Kidney (tissue), 14 donors: ENCODE data around the gene KIAA0040. TPM values are rescaled to one million over a fixed set of nuclear protein-coding genes. Genes with fewer than 3 reads are reported as not detected.

Source experiments
- DNase-seq, 5 donors: peaks; one replicate each; pipeline ENCODE4 v3.0.0-alpha.2; 2013 to 2020
- FAIRE-seq: peaks from 2 replicates; lab custom pipeline; 2012; peaks lifted over from hg19 to GRCh38; lab: Jason Lieb, UNC
- H3K27ac ChIP-seq, 2 donors: one replicate each; pipeline ENCODE4 v1.7.0; 2013; ENCODE audit warnings: low read depth in 2 of 2, low read length in 2 of 2, inconsistent platforms in 1 of 2
- H3K27me3 ChIP-seq: one replicate; pipeline ENCODE4 v1.7.1; 2013; ENCODE audit warnings: low read length, inconsistent platforms; ENCODE audit not compliant: control insufficient read depth, insufficient read depth
- H3K36me3 ChIP-seq, 3 donors: one replicate each; pipeline versions ENCODE4 v1.7.0 to v1.7.1; 2013; ENCODE audit warnings: low read length in 3 of 3, control low read depth in 1 of 3, inconsistent platforms in 1 of 3; ENCODE audit not compliant: insufficient read depth in 3 of 3, control insufficient read depth in 2 of 3
- H3K4me1 ChIP-seq, 3 donors: one replicate each; pipeline versions ENCODE4 v1.7.0 to v1.7.1; 2013; ENCODE audit warnings: low read length in 3 of 3, inconsistent platforms in 1 of 3, low read depth in 1 of 3; ENCODE audit not compliant: control insufficient read depth in 2 of 3, insufficient read depth in 2 of 3
- H3K4me3 ChIP-seq, 3 donors: one replicate each; pipeline versions ENCODE4 v1.7.0 to v1.8.1; 2013; ENCODE audit warnings: low read length in 3 of 3, control low read depth in 1 of 3, inconsistent platforms in 1 of 3
- H3K9ac ChIP-seq, 3 donors: one replicate each; pipeline versions ENCODE4 v1.7.0 to v1.7.1; 2013; ENCODE audit warnings: low read length in 3 of 3, control low read depth in 1 of 3, inconsistent platforms in 1 of 3
- H3K9me3 ChIP-seq, 3 donors: one replicate each; pipeline versions ENCODE4 v1.7.0 to v1.7.1; 2013; ENCODE audit warnings: low read length in 3 of 3, control low read depth in 1 of 3, inconsistent platforms in 1 of 3; ENCODE audit not compliant: control insufficient read depth in 2 of 3, insufficient read depth in 1 of 3
- intact Hi-C: fragments of 100-400 bp; cut with DNase I; formaldehyde crosslinking; loops from one replicate; pipeline ENCODE4 v1.11.1; 2022
- polyA plus RNA-seq: library from polyadenylated mRNA; stranded (reverse); fragments of 350-450 nt; fragmentation: Illumina TruSeq; extraction: RNeasy Lipid Tissue Mini Kit (QIAGEN cat#74804); gene quantifications from one replicate; pipeline ENCODE4 v1.2.3, GENCODE V29; 2014; ENCODE audit warnings: low read depth, low replicate concordance; ENCODE audit not compliant: insufficient read depth
- total RNA-seq: library from RNA; stranded (reverse); fragmentation: NEBNext Ultra II Directional; extraction: Animal tissue kit (Norgen Biotek cat#: 25700); gene quantifications from one replicate; pipeline ENCODE4 v1.2.1, GENCODE V29; 2021
- TF ChIP-seq, protein P1 (sequence below): IDR thresholded peaks from 3 replicates; pipeline ENCODE4 v1.5.1; 2012; ENCODE audit warnings: mild to moderate bottlenecking, moderate library complexity, borderline replicate concordance; ENCODE audit not compliant: insufficient read depth; ENCODE audit errors: extremely low read depth
- donor health status: control.
- donor health status: control.
- donor health status: control.
- donor health status: control.
- donor health status: control.
- donor health status: DM: yes; HTN: yes; CAD: no.
- donor health status: Normal renal cell carcinoma (clear cell type).

KIAA0040 gene
- total and polyA plus RNA-seq, 2 donors from 2014 or later, result 20.0 to 34.1 TPM

DNA sequence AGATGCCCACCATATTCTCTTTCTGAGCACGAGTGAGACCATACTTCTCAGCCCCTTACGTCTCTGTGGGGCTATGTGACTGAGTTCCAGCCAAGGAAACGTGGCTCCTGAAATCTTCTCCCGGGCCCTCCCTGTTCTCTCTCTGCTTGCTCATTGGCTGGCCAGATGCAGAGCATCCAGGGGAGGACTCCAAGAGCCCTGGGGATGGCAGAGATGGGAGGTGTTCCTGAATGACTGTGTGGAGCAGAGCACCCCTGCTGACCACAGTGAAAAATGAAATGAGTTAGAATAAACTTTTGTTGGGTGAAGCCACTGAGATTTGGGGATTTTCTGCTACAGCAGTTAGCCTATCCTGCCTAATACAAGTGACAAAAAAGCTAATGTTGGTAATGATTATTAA lies 23.8 kb downstream of the KIAA0040 start:
- Histone ChIP-seq H3K36me3 (peaks cover 0 to 21% (median 17%) of the 10 kb centered on the region in 3 donors), H3K27ac (no peak overlapping the region), H3K27me3 (no peaks in the 10 kb centered on the region), H3K4me3 (no peak overlapping the region), H3K4me1 (no peaks in the 10 kb centered on the region), H3K9me3 (no peaks in the 10 kb centered on the region), H3K9ac (no peak overlapping the region)
- DNase-seq (no peak), FAIRE-seq (no peak)
- intact Hi-C loops, result no loop called here
- TF ChIP-seq, protein P1, sequence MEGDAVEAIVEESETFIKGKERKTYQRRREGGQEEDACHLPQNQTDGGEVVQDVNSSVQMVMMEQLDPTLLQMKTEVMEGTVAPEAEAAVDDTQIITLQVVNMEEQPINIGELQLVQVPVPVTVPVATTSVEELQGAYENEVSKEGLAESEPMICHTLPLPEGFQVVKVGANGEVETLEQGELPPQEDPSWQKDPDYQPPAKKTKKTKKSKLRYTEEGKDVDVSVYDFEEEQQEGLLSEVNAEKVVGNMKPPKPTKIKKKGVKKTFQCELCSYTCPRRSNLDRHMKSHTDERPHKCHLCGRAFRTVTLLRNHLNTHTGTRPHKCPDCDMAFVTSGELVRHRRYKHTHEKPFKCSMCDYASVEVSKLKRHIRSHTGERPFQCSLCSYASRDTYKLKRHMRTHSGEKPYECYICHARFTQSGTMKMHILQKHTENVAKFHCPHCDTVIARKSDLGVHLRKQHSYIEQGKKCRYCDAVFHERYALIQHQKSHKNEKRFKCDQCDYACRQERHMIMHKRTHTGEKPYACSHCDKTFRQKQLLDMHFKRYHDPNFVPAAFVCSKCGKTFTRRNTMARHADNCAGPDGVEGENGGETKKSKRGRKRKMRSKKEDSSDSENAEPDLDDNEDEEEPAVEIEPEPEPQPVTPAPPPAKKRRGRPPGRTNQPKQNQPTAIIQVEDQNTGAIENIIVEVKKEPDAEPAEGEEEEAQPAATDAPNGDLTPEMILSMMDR, result no peak

DNA sequence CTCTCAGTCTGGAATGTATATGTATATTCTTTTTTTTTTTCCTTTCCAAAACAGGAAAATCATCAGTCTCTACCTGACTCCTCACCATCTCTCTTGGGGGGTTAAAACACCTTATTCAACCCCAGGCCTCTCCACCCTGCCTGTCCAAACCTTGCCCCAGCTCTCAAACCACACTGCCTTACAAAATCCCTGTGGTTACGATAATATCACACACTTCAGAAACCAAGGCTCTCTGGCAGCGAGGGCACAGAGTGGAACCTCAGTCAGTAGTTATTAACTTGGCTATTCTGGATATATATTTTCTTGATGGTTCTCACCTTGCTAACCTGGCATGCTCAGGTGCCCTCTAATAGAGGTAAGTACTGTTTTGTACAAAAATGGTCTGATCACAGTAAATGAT lies 24.7 kb downstream of the KIAA0040 start:
- Histone ChIP-seq H3K36me3 (peaks cover 0 to 24% (median 22%) of the 10 kb centered on the region in 3 donors), H3K27ac (no peak overlapping the region), H3K9me3 (no peaks in the 10 kb centered on the region), H3K27me3 (no peaks in the 10 kb centered on the region), H3K4me3 (no peak overlapping the region), H3K9ac (no peak overlapping the region), H3K4me1 (no peaks in the 10 kb centered on the region)
- intact Hi-C loops, result no loop called here
- TF ChIP-seq, protein P1, result no peak
- FAIRE-seq, result no peak
- DNase-seq, result no peak

DNA sequence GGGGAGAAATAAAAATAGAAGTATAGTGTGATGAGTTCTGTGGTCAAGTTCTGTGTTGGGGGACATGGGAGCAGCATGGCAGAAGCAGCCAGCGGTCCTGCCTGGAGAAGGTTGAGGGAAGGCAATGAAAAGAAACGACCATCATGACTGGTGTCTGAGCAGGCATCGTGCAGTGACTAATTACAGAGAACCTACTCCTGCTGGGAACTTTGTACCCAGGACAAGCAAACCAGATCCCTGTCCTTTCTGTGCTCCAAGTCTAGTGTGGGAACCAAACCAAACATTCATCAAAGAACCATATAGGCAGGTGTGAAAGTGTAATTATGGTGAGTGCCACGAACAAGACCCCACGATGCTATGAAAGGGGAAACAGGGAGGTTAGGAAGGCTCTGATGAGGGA lies 25.8 kb downstream of the KIAA0040 start:
- Histone ChIP-seq H3K9ac (no peak overlapping the region), H3K4me3 (no peak overlapping the region), H3K36me3 (peaks cover 0 to 29% (median 26%) of the 10 kb centered on the region in 3 donors), H3K27ac (no peak overlapping the region), H3K9me3 (no peaks in the 10 kb centered on the region), H3K27me3 (no peaks in the 10 kb centered on the region), H3K4me1 (no peaks in the 10 kb centered on the region)
- intact Hi-C loops, result no loop called here
- TF ChIP-seq, protein P1, result no peak
- FAIRE-seq (no peak), DNase-seq (no peak)

DNA sequence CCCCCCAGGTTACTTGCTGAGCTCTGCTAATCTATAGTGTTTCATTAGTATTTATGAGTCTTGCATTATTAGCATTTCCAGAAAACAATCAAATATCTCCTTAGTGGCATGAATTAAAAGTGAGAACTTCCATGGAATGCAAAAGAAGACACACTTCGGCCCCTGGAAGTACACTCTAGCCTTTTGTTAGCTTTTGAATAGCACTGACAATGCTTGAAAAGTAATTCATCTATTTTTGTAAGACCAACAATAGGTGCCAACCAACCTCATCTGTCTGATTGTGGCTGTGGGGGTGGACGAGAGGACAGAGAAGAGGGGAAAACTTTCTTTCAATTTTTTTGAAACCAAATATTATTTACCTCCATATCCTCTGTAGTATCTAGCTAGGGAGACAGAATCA lies 27.8 kb downstream of the KIAA0040 start:
- TF ChIP-seq, protein P1, result no peak
- no peaks in the 10 kb centered on the region for H3K4me1 ChIP-seq
- DNase-seq (no peak), FAIRE-seq (no peak)
- H3K36me3 ChIP-seq, result peaks cover 3 to 46% (median 35%) of the 10 kb centered on the region in 3 donors
- intact Hi-C loops, result no loop called here
- no peak overlapping the region for H3K4me3 ChIP-seq
- no peak overlapping the region for H3K9ac ChIP-seq
- no peaks in the 10 kb centered on the region for H3K9me3 ChIP-seq
- H3K27ac ChIP-seq, result no peak overlapping the region
- no peaks in the 10 kb centered on the region for H3K27me3 ChIP-seq
